ENCODE results near the gene ADAMTSL2.

ADAMTSL2 gene

GRCh38 chr9:133533857-133534256 lies 647 bp upstream of the ADAMTSL2 start:
- no peak for DNase-seq (ENCODE audit: low read depth in 3 of 3)

- no peak for DNase-seq (ENCODE audit: low read depth in 3 of 3)
These were observed 888 bp downstream of the ADAMTSL2 start for GRCh38 chr9:133535306-133535877.

- no peak for DNase-seq (ENCODE audit: low read depth in 3 of 3)
These were observed 1.6 kb downstream of the ADAMTSL2 start for GRCh38 chr9:133536080-133536479.

- DNase-seq (ENCODE audit: low read depth in 3 of 3) = no peak
These were observed 2.0 kb downstream of the ADAMTSL2 start for GRCh38 chr9:133536536-133536935.

GRCh38 chr9:133537257-133537656 lies 2.8 kb downstream of the ADAMTSL2 start:
- no peak for DNase-seq (ENCODE audit: low read depth in 3 of 3)

GRCh38 chr9:133538176-133538575 lies 3.7 kb downstream of the ADAMTSL2 start:
- no peak for DNase-seq (ENCODE audit: low read depth in 3 of 3)

- no peak for DNase-seq (ENCODE audit: low read depth in 3 of 3)
These were observed 4.6 kb downstream of the ADAMTSL2 start for GRCh38 chr9:133538851-133539833.

GRCh38 chr9:133539991-133540697 lies 5.6 kb downstream of the ADAMTSL2 start:
- DNase-seq (ENCODE audit: low read depth in 3 of 3) = no peak

- no peak for DNase-seq (ENCODE audit: low read depth in 3 of 3)
These were observed 6.2 kb downstream of the ADAMTSL2 start for GRCh38 chr9:133540698-133541025.

GRCh38 chr9:133542002-133542401 lies 7.5 kb downstream of the ADAMTSL2 start:
- DNase-seq (ENCODE audit: low read depth in 3 of 3) = no peak

GRCh38 chr9:133543772-133544467 lies 9.4 kb downstream of the ADAMTSL2 start:
- DNase-seq (ENCODE audit: low read depth in 3 of 3) = no peak

GRCh38 chr9:133545494-133546286 lies 11.2 kb downstream of the ADAMTSL2 start:
- DNase-seq (ENCODE audit: low read depth in 3 of 3) = no peak

GRCh38 chr9:133546287-133546680 lies 11.8 kb downstream of the ADAMTSL2 start:
- no peak for DNase-seq (ENCODE audit: low read depth in 3 of 3)

- no peak for DNase-seq (ENCODE audit: low read depth in 3 of 3)
These were observed 12.6 kb downstream of the ADAMTSL2 start for GRCh38 chr9:133547116-133547515.

- no peak for DNase-seq (ENCODE audit: low read depth in 3 of 3)
These were observed 16.9 kb downstream of the ADAMTSL2 start for GRCh38 chr9:133551446-133551845.

- no peak for DNase-seq (ENCODE audit: low read depth in 3 of 3)
These were observed 17.7 kb downstream of the ADAMTSL2 start for GRCh38 chr9:133552236-133552635.

GRCh38 chr9:133553123-133553522 lies 18.6 kb downstream of the ADAMTSL2 start:
- no peak for DNase-seq (ENCODE audit: low read depth in 3 of 3)

GRCh38 chr9:133553973-133554713 lies 19.6 kb downstream of the ADAMTSL2 start:
- no peak for DNase-seq (ENCODE audit: low read depth in 3 of 3)

- DNase-seq (ENCODE audit: low read depth in 3 of 3) = no peak
These were observed 20.2 kb downstream of the ADAMTSL2 start for GRCh38 chr9:133554729-133555128.

- no peak for DNase-seq (ENCODE audit: low read depth in 3 of 3)
These were observed 21.9 kb downstream of the ADAMTSL2 start for GRCh38 chr9:133556354-133556753.

Measured in stimulated activated CD4-positive, alpha-beta T cell treated with anti-CD3 and anti-CD28 coated beads, TNF-alpha, amount 100 ng/mL, for 24 hours (primary cell).